GM12865 (cell line): ENCODE measurements around the gene NKAIN1.
"Not testable (repeated sequence)": the region's sequence is repeated elsewhere in the genome, so short reads cannot be mapped to it uniquely, and the experiment has no call there.

Experiments
- DNase-seq: peaks from one replicate; pipeline ENCODE4 v3.0.0; 2010; ENCODE audit warnings: low read depth
- H3K4me3 ChIP-seq: 2 replicates; pipeline ENCODE4 v1.5.1; 2011; ENCODE audit warnings: mild to moderate bottlenecking, low read depth, low read length, control low read depth
- TF ChIP-seq, protein P1 (sequence below): IDR thresholded peaks from 2 replicates; pipeline ENCODE4 v1.5.1; 2011; ENCODE audit warnings: low read length, control low read depth, low read depth, inconsistent platforms; ENCODE audit not compliant: insufficient read depth; ENCODE audit errors: missing control alignments

Gene NKAIN1

DNA sequence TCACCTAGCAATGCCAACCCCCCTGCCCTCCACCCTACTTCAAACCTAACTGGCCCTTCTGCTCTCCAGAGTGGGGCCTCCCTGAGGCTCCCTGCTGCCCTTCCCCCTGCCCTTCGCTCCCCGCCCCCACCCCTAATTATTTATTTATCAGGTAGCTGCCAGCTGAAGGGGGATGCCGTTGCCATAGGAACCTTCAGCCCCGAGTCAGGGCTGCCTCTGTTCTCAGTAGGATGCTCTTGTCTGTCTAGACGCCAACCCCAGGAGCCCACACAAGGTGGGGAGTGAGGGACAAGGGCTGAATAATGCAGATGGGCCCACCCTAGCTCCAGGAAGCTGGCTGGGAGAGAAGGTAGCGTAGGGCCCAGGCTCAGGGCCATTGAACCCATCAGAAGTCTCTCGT is 41.1 kb downstream of the NKAIN1 start:
- DNase-seq = no peak
- TF ChIP-seq, protein P1, sequence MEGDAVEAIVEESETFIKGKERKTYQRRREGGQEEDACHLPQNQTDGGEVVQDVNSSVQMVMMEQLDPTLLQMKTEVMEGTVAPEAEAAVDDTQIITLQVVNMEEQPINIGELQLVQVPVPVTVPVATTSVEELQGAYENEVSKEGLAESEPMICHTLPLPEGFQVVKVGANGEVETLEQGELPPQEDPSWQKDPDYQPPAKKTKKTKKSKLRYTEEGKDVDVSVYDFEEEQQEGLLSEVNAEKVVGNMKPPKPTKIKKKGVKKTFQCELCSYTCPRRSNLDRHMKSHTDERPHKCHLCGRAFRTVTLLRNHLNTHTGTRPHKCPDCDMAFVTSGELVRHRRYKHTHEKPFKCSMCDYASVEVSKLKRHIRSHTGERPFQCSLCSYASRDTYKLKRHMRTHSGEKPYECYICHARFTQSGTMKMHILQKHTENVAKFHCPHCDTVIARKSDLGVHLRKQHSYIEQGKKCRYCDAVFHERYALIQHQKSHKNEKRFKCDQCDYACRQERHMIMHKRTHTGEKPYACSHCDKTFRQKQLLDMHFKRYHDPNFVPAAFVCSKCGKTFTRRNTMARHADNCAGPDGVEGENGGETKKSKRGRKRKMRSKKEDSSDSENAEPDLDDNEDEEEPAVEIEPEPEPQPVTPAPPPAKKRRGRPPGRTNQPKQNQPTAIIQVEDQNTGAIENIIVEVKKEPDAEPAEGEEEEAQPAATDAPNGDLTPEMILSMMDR = no peak
- H3K4me3 ChIP-seq = no peak overlapping the region

DNA sequence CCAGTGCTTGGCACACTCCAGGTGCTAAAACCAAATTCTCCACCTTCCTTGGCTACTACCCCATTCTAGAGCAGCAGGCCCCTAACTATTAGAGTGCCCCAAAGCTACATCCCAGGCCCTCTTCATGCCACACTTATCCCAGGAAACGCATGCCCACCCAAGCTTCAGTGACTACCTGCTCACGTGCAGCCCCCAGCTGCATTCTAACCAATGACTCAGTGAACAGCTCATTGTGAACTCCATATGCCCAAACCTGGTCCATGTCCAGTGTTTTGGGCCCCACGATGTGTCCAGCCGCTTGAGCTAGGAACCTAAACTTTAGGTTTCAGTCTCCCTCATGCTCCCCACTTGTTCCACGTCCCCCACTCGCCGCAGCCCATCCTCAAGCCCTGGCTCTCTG is 41.5 kb downstream of the NKAIN1 start:
- no peak overlapping the region for H3K4me3 ChIP-seq
- TF ChIP-seq, protein P1 = no peak
- DNase-seq = no peak

DNA sequence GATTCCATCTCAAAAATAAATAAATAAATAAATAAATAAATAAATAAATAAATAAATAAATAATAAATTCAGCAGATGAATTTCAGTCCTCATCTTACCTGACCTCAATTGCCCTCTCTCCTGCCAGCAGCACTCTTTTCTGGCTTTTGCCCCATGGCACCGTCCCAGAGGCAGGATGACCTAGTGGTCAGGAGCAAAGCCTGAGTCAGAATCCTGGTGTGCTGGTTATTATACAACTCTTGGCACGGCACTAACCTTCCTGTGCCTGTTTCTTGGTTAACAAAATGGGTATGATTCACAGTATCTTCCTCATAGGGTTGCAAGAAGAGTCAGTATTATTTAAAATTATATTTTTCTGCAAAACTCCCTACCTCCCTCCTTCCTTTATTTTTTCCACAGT is 43.0 kb downstream of the NKAIN1 start:
- no peak overlapping the region for H3K4me3 ChIP-seq

DNA sequence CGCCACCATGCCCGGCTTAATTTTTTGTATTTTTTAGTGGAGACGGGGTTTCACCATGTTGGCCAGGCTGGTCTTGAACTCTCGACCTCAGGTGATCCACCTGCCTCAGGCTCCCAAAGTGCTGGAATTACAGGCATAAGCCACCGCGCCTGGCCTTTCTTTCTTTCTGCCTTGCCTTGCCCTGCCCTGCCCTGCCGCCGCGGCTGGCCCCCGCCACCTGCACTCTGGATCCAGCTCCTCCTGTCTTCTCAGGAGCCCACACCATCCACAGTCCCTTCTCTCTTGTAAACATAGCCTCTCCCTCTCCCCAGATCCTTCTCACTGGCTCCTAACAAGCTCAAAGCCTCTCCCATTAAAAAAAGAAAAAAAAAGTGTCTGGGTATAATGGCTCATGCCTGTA is 44.4 kb downstream of the NKAIN1 start:
- not testable (repeated sequence) for H3K4me3 ChIP-seq, DNase-seq

More for the DNA sequence above, 43.0 kb downstream of the NKAIN1 start:
- TF ChIP-seq, protein P1 = no peak
- DNase-seq = no peak

DNA sequence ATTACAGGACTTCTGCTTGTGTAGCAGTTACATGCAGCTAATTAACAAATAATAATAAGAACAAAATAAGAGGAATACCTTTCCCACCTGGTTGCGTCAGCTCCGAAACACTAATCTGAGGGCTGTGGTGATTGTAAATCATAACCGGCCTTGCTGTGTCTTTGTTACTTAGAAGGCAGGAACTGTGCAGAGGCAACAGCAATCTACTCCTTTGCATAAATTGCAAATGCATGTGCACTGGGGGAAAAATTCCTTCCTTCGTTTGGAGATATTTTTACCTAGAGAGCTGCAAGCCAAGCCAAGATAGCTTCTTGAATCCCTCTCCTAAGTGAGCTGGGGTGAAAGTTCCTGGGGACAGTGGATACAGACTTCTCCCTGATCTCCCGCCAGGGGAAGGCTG is 46.0 kb downstream of the NKAIN1 start:
- TF ChIP-seq, protein P1 = no peak
- DNase-seq = no peak
- H3K4me3 ChIP-seq = no peak overlapping the region

DNA sequence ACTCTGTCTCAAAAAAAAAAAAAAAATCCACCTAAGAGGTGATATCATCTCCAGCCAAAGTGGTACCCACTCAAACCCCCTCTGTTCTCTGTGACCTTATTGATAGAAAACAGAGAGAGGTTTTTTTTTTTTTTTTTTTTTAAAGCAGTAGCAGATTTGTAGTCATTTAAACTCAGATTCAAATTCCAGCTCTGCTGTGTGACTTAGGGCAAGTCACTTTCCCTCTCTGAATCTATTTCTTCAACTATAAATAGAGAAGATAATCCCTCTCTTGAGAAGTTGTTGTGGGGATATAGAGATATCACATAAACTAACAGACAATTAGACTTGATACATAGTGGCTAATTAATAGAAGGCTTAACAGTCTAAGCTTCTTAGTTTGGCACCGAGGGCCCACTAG is 48.4 kb downstream of the NKAIN1 start:
- no peak for DNase-seq
- TF ChIP-seq, protein P1 = no peak
- H3K4me3 ChIP-seq = no peak overlapping the region

DNA sequence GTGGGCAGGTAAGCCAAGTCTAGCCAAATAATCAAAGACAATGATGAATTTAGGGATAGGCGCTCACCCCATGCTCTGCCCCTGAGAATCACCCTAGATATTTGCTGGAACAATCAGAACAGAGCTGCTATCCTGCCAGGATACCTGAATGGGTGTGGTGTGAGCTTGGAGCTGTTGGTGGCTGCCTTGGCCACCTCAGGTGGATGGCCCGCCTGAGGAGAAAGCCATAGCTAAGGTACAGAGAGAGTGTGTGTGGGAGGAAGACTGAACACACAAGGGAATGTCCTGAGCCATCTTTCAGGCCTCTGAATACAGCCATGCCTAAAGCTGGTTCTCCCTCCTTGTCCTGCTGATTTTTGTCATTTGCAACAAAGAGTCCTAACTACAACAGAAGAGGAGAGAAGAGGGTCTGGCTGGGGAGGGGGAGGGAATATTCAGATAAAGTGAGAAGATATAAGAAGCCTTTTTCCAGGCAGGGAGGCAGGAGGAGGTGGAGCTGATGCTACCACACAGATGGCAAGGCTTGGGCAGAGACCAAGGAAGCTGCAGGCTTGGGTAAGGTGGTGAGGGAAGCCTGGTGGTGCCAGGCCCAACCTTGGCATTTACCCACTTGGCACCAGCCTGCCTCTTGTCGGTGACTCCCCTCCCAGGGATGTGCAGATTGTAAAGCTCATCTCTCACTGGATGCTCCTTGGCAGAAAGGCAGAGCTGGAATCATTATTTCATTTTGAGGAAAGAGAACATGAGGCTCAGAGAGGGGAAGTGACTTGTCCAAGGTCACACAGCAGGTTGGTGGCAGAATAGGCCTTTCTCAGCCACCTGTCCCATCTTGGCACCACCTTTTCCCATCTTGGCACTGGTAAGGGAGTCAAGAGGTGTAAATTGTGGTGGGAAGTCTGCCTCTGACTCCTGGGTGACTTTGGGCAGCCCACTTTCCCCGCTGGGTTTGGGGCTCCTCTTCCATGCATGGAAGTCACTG is 49.7 kb downstream of the NKAIN1 start:
- no peak overlapping the region for H3K4me3 ChIP-seq
- TF ChIP-seq, protein P1 = no peak
- DNase-seq = no peak
